Inferior parietal cortex (tissue), 1 donor: ENCODE data around the gene RIPK3.
"Not testable (repeated sequence)": the region's sequence is repeated elsewhere in the genome, so short reads cannot be mapped to it uniquely, and the experiment has no call there.

Experiments used
- DNase-seq: peaks from one replicate; pipeline ENCODE4 v3.0.0-alpha.2; 2016; ENCODE audit errors: extremely low spot score

RIPK3 gene

GRCh38 chr14:24339284-24340151, at the start of gene RIPK3:
RIPK3 (minus strand) TSS chr14:24339991; CDS start chr14:24339826, 165 bp downstream.
- DNase-seq, result no peak

DNA sequence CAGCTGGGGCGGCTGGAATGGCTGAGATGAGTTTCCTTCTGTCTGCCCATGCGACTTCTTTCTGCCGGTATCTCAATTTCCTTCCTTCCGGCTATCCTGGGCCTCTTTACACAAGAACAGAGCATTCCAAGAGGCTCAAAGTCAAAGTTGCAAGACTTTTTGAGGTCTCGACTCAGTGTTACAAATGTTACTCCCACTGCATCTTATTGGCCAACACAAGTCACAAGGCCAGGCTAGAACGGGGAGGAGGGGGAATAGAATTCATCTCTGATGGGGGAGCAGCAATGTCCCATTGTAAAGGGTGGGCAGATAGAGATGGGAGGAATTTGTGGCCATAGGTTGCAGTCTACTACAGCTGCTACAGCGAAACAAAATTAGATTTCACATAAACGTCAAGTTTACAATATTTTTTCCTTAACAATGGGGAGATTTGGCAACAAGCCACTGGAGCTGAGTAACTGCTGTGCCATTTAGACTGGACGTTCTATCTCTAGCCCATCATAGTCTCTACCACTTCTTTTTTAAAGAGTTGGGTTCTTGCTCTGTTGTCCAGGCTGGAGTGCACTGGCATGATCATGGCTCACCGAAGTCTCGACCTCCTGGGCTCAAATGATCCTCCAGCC, 49.5 kb upstream of the RIPK3 start:
- no peak for DNase-seq

DNA sequence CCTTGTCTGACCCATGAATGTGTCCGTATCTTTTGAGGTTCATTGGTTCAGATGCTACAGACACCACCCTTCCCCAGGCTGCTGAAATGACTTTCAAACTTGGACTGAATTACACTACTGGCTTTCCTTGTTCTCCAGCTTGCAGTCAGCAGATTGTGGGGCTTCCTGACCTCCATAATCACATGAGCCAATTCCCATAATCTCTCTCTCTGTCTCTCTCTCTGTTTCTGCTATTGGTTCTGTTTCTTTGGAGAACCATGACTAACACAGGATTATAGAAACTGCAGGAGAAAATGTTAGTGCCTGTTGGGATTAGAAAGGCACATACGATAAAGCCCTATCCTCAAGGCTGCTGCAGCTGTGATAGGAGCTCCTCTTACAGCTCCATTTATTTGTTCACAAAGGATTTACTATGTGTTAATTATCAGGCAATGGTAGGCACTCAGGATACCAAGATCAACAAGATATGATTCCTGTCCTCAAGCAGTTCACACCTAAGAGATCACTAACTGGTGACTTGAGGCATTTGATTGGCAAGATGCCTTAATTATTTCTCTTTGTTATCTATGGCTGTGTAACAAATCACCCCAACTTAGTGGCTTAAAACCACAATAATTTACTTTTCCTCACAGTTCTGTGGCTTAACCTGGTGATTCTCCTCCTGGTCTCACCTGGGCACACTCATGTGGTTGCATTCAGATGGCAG, 48.8 kb upstream of the RIPK3 start:
- DNase-seq, result no peak

DNA sequence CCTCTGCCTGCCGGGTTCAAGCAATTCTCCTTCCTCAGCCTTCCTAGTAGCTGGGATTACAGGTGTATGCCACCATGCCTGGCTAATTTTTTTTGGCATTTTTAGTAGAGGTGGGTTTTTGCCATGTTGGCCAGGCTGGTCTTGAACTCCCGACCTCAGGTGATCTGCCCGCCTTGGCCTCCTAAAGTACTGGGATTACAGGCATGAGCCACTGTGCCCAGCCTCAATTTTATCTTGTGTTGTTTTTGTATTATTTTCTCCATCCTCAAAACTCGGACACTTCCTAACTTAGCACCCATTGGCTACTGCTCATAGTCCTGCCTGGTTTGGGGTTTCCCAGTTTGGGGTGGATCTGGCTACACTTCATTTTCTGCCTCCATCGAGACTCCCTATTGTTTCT, 47.8 kb upstream of the RIPK3 start:
- DNase-seq, result not testable (repeated sequence)

- DNase-seq, result no peak
Measured at GRCh38 chr14:24387009-24387345, 47.2 kb upstream of the RIPK3 start.

GRCh38 chr14:24385524-24385923, 45.7 kb upstream of the RIPK3 start:
- no peak for DNase-seq

- no peak for DNase-seq
Measured at GRCh38 chr14:24384169-24384568, 44.4 kb upstream of the RIPK3 start.

DNA sequence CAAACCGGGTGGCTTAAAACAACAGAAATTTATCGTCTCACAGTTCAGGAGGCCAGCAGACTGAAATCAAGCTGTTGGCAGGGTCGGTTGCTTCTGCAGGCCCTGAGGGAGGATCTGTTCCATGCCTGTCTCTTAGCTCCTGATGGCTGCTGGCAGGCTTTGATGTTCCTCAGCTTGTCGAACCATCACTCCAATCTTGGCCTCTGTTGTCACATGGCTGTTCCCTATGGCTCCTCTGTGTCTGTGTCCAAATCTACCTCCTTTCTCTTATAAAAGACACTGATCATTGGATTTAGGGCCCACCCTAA, 42.2 kb upstream of the RIPK3 start:
- DNase-seq, result no peak

GRCh38 chr14:24381363-24382063, 41.7 kb upstream of the RIPK3 start:
- DNase-seq, result no peak

- DNase-seq, result no peak
Measured at GRCh38 chr14:24379907-24380730, 40.3 kb upstream of the RIPK3 start.

DNA sequence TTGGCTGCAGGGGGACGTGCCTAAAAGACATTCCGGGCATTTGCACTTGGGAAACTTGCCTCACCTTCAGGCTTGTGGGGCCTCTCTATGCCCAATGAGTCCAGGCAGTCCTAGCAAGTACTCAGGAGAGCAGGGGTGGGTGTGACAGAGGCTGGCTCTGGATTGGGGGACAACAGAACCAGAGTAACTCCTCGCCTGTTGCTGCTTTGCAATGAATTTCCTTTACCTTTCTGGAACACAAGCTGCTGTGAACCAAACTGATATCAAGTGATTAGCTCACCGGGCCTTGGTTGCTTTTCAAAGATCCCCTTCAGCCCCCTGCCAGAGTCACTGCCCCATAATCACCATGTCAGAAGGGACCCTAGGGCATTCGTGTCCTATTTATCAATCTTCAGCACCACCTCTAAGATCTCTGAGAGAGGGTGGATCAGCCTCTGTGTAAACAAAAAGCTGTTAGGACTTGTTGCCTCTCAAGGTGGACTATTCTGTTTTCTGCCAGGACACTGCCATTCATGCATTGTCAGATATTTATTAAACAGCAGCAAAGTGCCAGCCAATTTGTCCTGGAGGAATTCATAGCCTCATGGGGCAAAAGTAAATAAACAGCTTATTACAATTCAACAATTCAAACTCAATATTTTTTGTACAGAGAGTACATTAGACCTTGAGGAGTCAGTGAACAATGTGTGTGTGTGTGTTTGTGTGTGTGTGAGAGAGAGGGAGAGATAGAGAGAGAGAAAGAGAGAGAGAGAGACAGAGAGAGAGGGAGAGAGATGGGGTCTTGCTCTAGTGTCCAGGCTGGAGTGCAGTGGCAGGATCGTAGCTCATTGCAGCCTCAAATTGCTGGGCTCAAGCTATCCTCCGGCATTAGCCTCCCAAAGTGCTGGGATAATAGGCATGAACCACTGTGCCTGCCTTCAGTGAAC, 39.5 kb upstream of the RIPK3 start:
- no peak for DNase-seq

GRCh38 chr14:24378327-24378726, 38.5 kb upstream of the RIPK3 start:
- DNase-seq, result no peak

- no peak for DNase-seq
Measured at GRCh38 chr14:24377657-24378056, 37.9 kb upstream of the RIPK3 start.

DNA sequence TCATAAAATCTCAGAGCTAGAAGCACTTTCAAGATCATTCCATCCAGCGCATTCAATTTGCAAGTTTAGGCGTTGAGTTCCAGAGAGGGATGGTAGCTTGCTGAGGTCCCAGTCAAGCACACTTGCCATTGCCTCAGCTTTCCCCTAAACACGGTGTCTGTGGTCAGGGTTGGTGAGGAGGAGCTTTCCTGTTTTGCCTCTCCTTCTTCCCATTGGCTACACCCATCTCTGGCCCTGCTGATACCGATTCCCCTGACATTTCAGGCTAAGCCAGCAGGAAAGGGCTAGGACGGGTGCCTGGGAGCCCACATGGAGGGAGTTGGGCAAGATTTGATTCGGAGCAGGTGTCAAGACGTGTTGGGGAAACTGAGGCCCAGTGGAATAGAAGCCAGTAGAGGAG, 37.3 kb upstream of the RIPK3 start:
- DNase-seq, result no peak

DNA sequence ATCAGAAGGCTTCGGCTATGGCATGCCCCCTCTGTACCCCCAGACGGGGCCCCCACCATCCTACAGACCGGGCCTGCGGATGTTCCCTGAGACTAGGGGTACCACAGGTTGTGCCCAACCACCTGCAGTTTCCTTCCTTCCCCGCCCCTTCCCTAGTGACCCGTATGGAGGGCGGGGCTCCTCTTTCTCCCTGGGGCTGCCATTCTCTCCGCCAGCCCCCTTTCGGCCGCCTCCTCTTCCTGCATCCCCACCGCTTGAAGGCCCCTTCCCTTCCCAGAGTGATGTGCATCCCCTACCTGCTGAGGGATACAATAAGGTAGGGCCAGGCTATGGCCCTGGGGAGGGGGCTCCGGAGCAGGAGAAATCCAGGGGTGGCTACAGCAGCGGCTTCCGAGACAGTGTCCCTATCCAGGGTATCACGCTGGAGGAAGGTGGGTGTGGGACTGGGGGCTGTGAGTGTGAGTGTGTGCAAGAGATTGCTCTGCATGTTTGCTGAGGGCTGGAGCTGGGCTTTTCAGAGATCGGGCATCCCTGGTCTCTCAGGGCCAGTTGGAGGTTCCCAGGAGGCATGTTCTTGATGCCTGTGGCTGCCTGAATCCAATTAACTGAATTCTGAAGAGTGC, 36.8 kb upstream of the RIPK3 start:
- no peak for DNase-seq

DNA sequence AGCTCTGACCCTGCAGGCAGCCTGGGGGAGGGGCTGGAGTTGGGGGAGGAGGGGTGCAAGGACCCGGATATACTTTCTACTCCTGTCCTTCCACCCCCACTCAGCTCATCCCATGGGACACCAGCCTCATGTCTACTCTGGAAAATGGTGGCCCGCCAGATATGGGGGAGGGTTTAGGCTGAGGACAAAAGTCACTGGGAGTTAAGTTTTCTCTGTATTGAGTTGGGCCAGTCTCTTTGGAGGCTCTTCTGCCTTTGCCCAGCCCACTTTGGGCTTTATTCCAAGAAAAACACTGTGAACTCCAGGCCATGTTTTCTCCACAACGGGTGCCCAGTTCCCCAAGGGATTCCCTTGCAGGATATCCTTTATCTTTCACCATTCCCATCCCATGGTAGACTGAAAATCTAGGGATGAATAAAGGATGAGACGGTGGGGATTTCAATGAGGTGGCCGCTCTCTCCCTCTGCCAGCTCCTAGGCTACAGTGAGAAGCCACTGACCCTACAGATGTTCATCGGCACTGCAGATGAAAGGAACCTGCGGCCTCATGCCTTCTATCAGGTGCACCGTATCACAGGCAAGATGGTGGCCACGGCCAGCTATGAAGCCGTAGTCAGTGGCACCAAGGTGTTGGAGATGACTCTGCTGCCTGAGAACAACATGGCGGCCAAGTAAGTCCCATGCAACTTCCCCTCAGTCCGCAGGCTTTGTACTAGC, 33.1 kb upstream of the RIPK3 start:
- no peak for DNase-seq

- DNase-seq, result not testable (repeated sequence)
Measured at GRCh38 chr14:24371605-24372004, 31.8 kb upstream of the RIPK3 start.

- no peak for DNase-seq
Measured at GRCh38 chr14:24370748-24371147, 31.0 kb upstream of the RIPK3 start.
